IMR-90 (cell line): ENCODE measurements around the gene CYFIP2. TPM values are rescaled to one million over a fixed set of nuclear protein-coding genes. Genes with fewer than 3 reads are reported as not detected.

Experiments used
- ATAC-seq: fragments of 200-7000 bp; cut with Tn5 transposase; 2 replicates; pipeline ENCODE4 v1.9.1; 2020; ENCODE audit warnings: low read depth, mild to moderate bottlenecking, moderate library complexity
- BruUV-seq: library from RNA; stranded (reverse); fragments of 400-500 nt; replicated peaks from 2 replicates; lab custom pipeline; 2021; lab: Mats Ljungman, UMichigan
- CTCF ChIA-PET: fragments of 300-600 bp; formaldehyde crosslinking; extraction: SDS; loops from one replicate; lab custom pipeline; 2021; ENCODE audit warnings: antibody characterized with exemption; lab: Yijun Ruan, JAX
- POLR2A ChIA-PET: fragments of 300-600 bp; sonication (Branson Sonifier 250); formaldehyde crosslinking; loops from one replicate; lab custom pipeline; 2022; ENCODE audit warnings: antibody characterized with exemption; ENCODE audit not compliant: unreplicated experiment; lab: Charles Lee
- DNase-seq: peaks from one replicate; pipeline ENCODE4 v3.0.0; 2013
- H2AFZ ChIP-seq: replicated peaks from 2 replicates; pipeline ENCODE3; 2013; ENCODE audit warnings: low read length, mild to moderate bottlenecking; ENCODE audit not compliant: poor library complexity
- H2AK5ac ChIP-seq: 2 replicates; pipeline ENCODE4 v1.6.1; 2013; ENCODE audit warnings: low read depth, low read length, inconsistent platforms
- H2AK9ac ChIP-seq: replicated peaks from 2 replicates; pipeline ENCODE3; 2013; ENCODE audit warnings: mild to moderate bottlenecking, low read depth, low read length, moderate library complexity; ENCODE audit not compliant: poor library complexity
- H2BK120ac ChIP-seq: 2 replicates; pipeline ENCODE4 v1.6.1; 2013; ENCODE audit warnings: low read depth, low read length, inconsistent platforms
- H2BK15ac ChIP-seq: 3 replicates; pipeline ENCODE4 v1.6.1; 2013; ENCODE audit warnings: low read depth, low read length, inconsistent platforms
- H2BK20ac ChIP-seq: 2 replicates; pipeline ENCODE4 v1.6.1; 2013; ENCODE audit warnings: low read depth, mild to moderate bottlenecking, inconsistent platforms, low read length, moderate library complexity
- H2BK5ac ChIP-seq: 2 replicates; pipeline ENCODE4 v1.6.1; 2013; ENCODE audit warnings: mild to moderate bottlenecking, low read depth, low read length, inconsistent platforms; ENCODE audit not compliant: poor library complexity, severe bottlenecking
- H3K14ac ChIP-seq: replicated peaks from 2 replicates; pipeline ENCODE4 v1.6.1; 2013; ENCODE audit warnings: low read depth, low read length, inconsistent platforms
- H3K18ac ChIP-seq: 2 replicates; pipeline ENCODE4 v1.6.1; 2013; ENCODE audit warnings: low read depth, low read length, control low read depth
- H3K23ac ChIP-seq: 2 replicates; pipeline ENCODE4 v1.6.1; 2013; ENCODE audit warnings: low read depth, low read length, inconsistent platforms
- H3K27ac ChIP-seq: 2 replicates; pipeline ENCODE4 v1.5.1; 2013; ENCODE audit warnings: mild to moderate bottlenecking, control low read depth, low read length; ENCODE audit not compliant: insufficient read depth
- H3K27me3 ChIP-seq: 2 replicates; pipeline ENCODE4 v1.6.1; 2013; ENCODE audit warnings: low read length; ENCODE audit not compliant: control insufficient read depth, insufficient read depth
- H3K36me3 ChIP-seq: 2 replicates; pipeline ENCODE4 v1.6.1; 2013; ENCODE audit warnings: low read length, mixed read lengths; ENCODE audit not compliant: control insufficient read depth, insufficient read depth
- H3K4ac ChIP-seq: 2 replicates; pipeline ENCODE4 v1.6.1; 2013; ENCODE audit warnings: low read depth, low read length, inconsistent platforms
- H3K4me1 ChIP-seq: 2 replicates; pipeline ENCODE4 v1.6.1; 2013; ENCODE audit warnings: low read length, mixed read lengths; ENCODE audit not compliant: control insufficient read depth, insufficient read depth
- H3K4me2 ChIP-seq: 2 replicates; pipeline ENCODE4 v1.6.1; 2013; ENCODE audit warnings: low read depth, mild to moderate bottlenecking, control low read depth, low read length, moderate library complexity
- H3K4me3 ChIP-seq: 2 replicates; pipeline ENCODE4 v1.5.1; 2013; ENCODE audit warnings: low read depth, mild to moderate bottlenecking, control low read depth, low read length, moderate library complexity; ENCODE audit not compliant: insufficient read depth
- H3K56ac ChIP-seq: 2 replicates; pipeline ENCODE4 v1.6.1; 2013; ENCODE audit warnings: low read length, inconsistent platforms; ENCODE audit not compliant: insufficient read depth; ENCODE audit errors: extremely low read depth
- H3K79me1 ChIP-seq, 2 experiments: 2 replicates each; pipeline ENCODE4 v1.6.1; 2013; ENCODE audit warnings: low read length in 2 of 2, inconsistent platforms in 1 of 2, low read depth in 1 of 2
- H3K9ac ChIP-seq: 2 replicates; pipeline ENCODE4 v1.6.1; 2013; ENCODE audit warnings: low read depth, low read length, control low read depth
- H3K9me1 ChIP-seq: 2 replicates; pipeline ENCODE4 v1.6.1; 2013; ENCODE audit warnings: low read length, inconsistent platforms; ENCODE audit not compliant: insufficient read depth
- H3K9me3 ChIP-seq: 2 replicates; pipeline ENCODE4 v1.6.1; 2013; ENCODE audit warnings: low read length; ENCODE audit not compliant: control insufficient read depth, insufficient read depth
- H4K20me1 ChIP-seq: 2 replicates; pipeline ENCODE4 v1.6.1; 2013; ENCODE audit warnings: low read length, inconsistent platforms; ENCODE audit not compliant: insufficient read depth
- H4K5ac ChIP-seq: 2 replicates; pipeline ENCODE4 v1.6.1; 2013; ENCODE audit warnings: mild to moderate bottlenecking, low read depth, low read length, control low read depth
- H4K8ac ChIP-seq, 2 experiments: 2 replicates each; pipeline ENCODE4 v1.6.1; 2013; ENCODE audit warnings: low read depth in 2 of 2, low read length in 2 of 2, control low read depth in 1 of 2, inconsistent platforms in 1 of 2
- H4K91ac ChIP-seq: 2 replicates; pipeline ENCODE4 v1.6.1; 2013; ENCODE audit warnings: low read depth, low read length, inconsistent platforms; ENCODE audit not compliant: insufficient read depth
- FOS ChIP-seq: fragments of 150-350 bp; IDR thresholded peaks from 2 replicates; pipeline ENCODE4 v1.6.1; 2016; ENCODE audit warnings: low read depth, low read length
- WGBS, 2 experiments: methylation state at CpG; one replicate each; pipeline versions ENCODE4 v1.1.5 to v1.1.7; 2013; ENCODE audit warnings: missing lambda C conversion rate in 2 of 2; ENCODE audit not compliant: insufficient read length in 1 of 2; ENCODE audit errors: extremely low coverage in 2 of 2; 5-methylcytosine and 5-hydroxymethylcytosine counted together
- dilution Hi-C: fragments of 300-500 bp; cut with HindIII; formaldehyde crosslinking; loops from one replicate; pipeline ENCODE4 v1.14.3; 2018; ENCODE audit warnings: low sequenced_read_pairs; ENCODE audit not compliant: unreplicated experiment
- in situ Hi-C: fragments of 300-500 bp; cut with MboI; formaldehyde crosslinking; loops from 3 replicates; pipeline ENCODE4 v1.14.3; 2019; ENCODE audit warnings: low sequenced_read_pairs, inconsistent platforms, mixed read lengths
- intact Hi-C: fragments of 100-400 bp; cut with micrococcal nuclease; formaldehyde crosslinking; loops from 2 replicates; pipeline ENCODE4 v1.10.0; 2022
- polyA plus RNA-seq, 3 experiments: library from polyadenylated mRNA; depleted of rRNA; stranded (reverse); fragments of >200 nt; gene quantifications; 2 replicates each; pipeline ENCODE4 v1.2.3, GENCODE V29; 2012; ENCODE audit warnings: low replicate concordance in 1 of 3
- total RNA-seq: library from RNA; depleted of rRNA; stranded (reverse); fragments of >200 nt; gene quantifications from 2 replicates; pipeline ENCODE4 v1.2.3, GENCODE V29; 2012
- TF ChIP-seq, protein P1 (sequence below): fragments of 150-350 bp; IDR thresholded peaks from 2 replicates; pipeline ENCODE4 v1.6.1; 2017; ENCODE audit warnings: mild to moderate bottlenecking, antibody characterized with exemption, low read length, low read depth

CYFIP2 gene
- total and polyA plus RNA-seq, 2 of the 4 experiments (the other 2 are of a cell fraction): 6.8 to 13.4 TPM

DNA sequence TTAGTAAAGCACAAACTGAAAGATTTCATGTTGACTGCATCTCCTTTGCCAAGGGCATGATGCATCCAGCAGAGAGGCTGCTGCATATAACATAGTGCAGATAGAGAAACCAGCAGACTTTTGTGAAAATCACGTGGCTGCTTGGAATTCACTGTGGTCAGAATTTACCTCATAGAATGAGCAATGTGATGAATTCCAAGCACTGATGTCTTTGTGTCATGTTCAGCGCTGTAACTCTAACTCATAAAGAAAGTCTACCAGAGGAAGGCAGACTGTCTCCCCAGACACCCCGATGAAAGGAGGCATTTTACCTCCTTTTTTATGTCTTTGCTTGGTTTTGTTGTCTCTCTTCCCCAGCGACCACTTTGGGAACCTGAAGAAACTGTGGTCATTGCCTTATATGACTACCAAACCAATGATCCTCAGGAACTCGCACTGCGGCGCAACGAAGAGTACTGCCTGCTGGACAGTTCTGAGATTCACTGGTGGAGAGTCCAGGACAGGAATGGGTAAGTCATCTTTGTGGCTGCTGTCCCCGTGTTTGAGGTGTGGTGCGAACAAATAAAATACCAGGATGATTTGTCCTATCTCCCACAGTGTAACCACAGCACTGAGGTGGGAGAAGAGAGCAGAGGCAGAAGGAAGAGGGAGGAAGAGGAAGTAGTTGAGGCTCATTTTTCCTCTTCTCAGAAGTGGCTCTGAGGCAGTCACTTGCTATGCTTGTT lies 43.3 kb upstream of the CYFIP2 start:
- Histone ChIP-seq H4K5ac (no peak overlapping the region), H3K18ac (no peak overlapping the region), H2AK9ac (no peak overlapping the region), H2BK20ac (no peak overlapping the region), H3K9ac (no peak overlapping the region), H3K4me1 (no peaks in the 10 kb centered on the region), H3K27ac (no peak overlapping the region), H3K14ac (no peak overlapping the region), H4K8ac (no peak overlapping the region), H3K36me3 (no peaks in the 10 kb centered on the region), H3K4ac (no peak overlapping the region), H4K91ac (no peak overlapping the region), H3K56ac (no peak overlapping the region), H3K79me1 (no peaks in the 10 kb centered on the region), H3K4me2 (no peak overlapping the region), H2AFZ (no peak overlapping the region), H2BK120ac (no peak overlapping the region), H3K27me3 (peaks cover 2% of the 10 kb centered on the region; the same call in 1 of the 2 replicates), H2BK15ac (no peak overlapping the region), H2BK5ac (no peak overlapping the region), H3K4me3 (no peak overlapping the region), H3K23ac (no peak overlapping the region), H3K9me3 (no peaks in the 10 kb centered on the region), H3K9me1 (no peaks in the 10 kb centered on the region), H2AK5ac (no peak overlapping the region), H4K20me1 (no peaks in the 10 kb centered on the region)
- POLR2A ChIA-PET: no interaction called here
- WGBS, 2 experiments: 51% methylated on average over 3 of the region's 10 CpGs; no CpG with 5 or more reads in 1 of the 2 experiments
- dilution Hi-C loops: no loop called here
- DNase-seq (peak; percentile 35), ATAC-seq (peak; percentile 27; the same call in 1 of the 2 replicates)
- intact Hi-C loops: no loop called here
- in situ Hi-C loops: no loop called here
- no TSS peak for BruUV-seq
- CTCF ChIA-PET: no interaction called here
- TF ChIP-seq, protein P1, sequence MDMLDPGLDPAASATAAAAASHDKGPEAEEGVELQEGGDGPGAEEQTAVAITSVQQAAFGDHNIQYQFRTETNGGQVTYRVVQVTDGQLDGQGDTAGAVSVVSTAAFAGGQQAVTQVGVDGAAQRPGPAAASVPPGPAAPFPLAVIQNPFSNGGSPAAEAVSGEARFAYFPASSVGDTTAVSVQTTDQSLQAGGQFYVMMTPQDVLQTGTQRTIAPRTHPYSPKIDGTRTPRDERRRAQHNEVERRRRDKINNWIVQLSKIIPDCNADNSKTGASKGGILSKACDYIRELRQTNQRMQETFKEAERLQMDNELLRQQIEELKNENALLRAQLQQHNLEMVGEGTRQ: peak; percentile 46; the same call in 1 of the 2 replicates
- no peak for TF ChIP-seq FOS
